PC-9 (cell line): ENCODE data around the gene PSMC2. TPM values are rescaled to one million over a fixed set of nuclear protein-coding genes. Genes with fewer than 3 reads are reported as not detected.

Source experiments
- BruUV-seq: library from RNA; stranded (reverse); fragments of 400-500 nt; replicated peaks from 2 replicates; lab custom pipeline; 2021; lab: Mats Ljungman, UMichigan
- CTCF ChIA-PET: fragments of 300-600 bp; sonication (Branson Sonifier 250); formaldehyde crosslinking; loops from one replicate; lab custom pipeline; 2022; ENCODE audit warnings: antibody characterized with exemption; lab: Charles Lee
- POLR2A ChIA-PET: fragments of 300-600 bp; sonication (Branson Sonifier 250); formaldehyde crosslinking; loops from one replicate; lab custom pipeline; 2022; ENCODE audit warnings: antibody characterized with exemption; ENCODE audit not compliant: unreplicated experiment; lab: Charles Lee
- DNase-seq, 2 experiments: peaks; one replicate each; pipeline versions ENCODE4 v3.0.0 to v3.0.0-alpha.2; 2015 to 2022; ENCODE audit warnings: mixed read lengths in 1 of 2
- H2AFZ ChIP-seq: fragments of 200-600 bp; sonication (generic); 2 replicates; pipeline ENCODE4 v1.8.1; 2017; ENCODE audit warnings: antibody characterized with exemption
- H3F3A ChIP-seq: fragments of 200-600 bp; sonication (generic); 2 replicates; pipeline ENCODE4 v1.8.1; 2017; ENCODE audit warnings: antibody characterized with exemption, mild to moderate bottlenecking, low read depth; ENCODE audit not compliant: insufficient read depth
- H3K27ac ChIP-seq: fragments of 200-600 bp; sonication (generic); 2 replicates; pipeline ENCODE4 v1.6.1; 2016; ENCODE audit warnings: mixed run types
- H3K27me3 ChIP-seq: fragments of 200-600 bp; sonication (generic); 2 replicates; pipeline ENCODE4 v1.6.1; 2016; ENCODE audit warnings: low read depth, mixed run types; ENCODE audit not compliant: insufficient read depth
- H3K36me3 ChIP-seq: fragments of 200-600 bp; sonication (generic); 2 replicates; pipeline ENCODE4 v1.6.1; 2016; ENCODE audit warnings: low read depth, mixed run types
- H3K4me1 ChIP-seq: fragments of 200-600 bp; sonication (generic); replicated peaks from 2 replicates; pipeline ENCODE4 v1.6.1; 2016; ENCODE audit warnings: mixed run types; ENCODE audit not compliant: insufficient read depth
- H3K4me2 ChIP-seq: fragments of 200-600 bp; sonication (generic); 2 replicates; pipeline ENCODE4 v1.6.1; 2017; ENCODE audit warnings: mixed run types
- H3K4me3 ChIP-seq: fragments of 200-600 bp; sonication (generic); 2 replicates; pipeline ENCODE4 v1.6.1; 2016; ENCODE audit warnings: mixed run types
- H3K79me2 ChIP-seq: fragments of 200-600 bp; sonication (generic); 2 replicates; pipeline ENCODE4 v1.6.1; 2017; ENCODE audit warnings: low read depth, mixed run types
- H3K9me2 ChIP-seq: fragments of 200-600 bp; sonication (generic); 2 replicates; pipeline ENCODE4 v1.8.1; 2017; ENCODE audit warnings: mild to moderate bottlenecking; ENCODE audit not compliant: insufficient read depth
- H3K9me3 ChIP-seq: fragments of 200-600 bp; sonication (generic); 2 replicates; pipeline ENCODE4 v1.8.1; 2016; ENCODE audit warnings: low read depth; ENCODE audit not compliant: insufficient read depth
- H4K20me1 ChIP-seq: fragments of 200-600 bp; sonication (generic); 2 replicates; pipeline ENCODE4 v1.8.1; 2017; ENCODE audit not compliant: insufficient read depth
- EZH2 ChIP-seq: fragments of 200-600 bp; sonication (generic); IDR thresholded peaks from 2 replicates; pipeline ENCODE4 v1.8.0; 2017; ENCODE audit warnings: antibody characterized with exemption, low read depth
- intact Hi-C: fragments of 100-400 bp; cut with micrococcal nuclease; formaldehyde crosslinking; loops from one replicate; pipeline ENCODE4 v1.10.0; 2022; ENCODE audit not compliant: unreplicated experiment
- total RNA-seq: library from RNA; stranded (reverse); gene quantifications from 2 replicates; pipeline ENCODE4 v1.2.3, GENCODE V29; 2021
- TF ChIP-seq, protein P1 (sequence below): fragments of 200-600 bp; sonication (generic); conservative IDR thresholded peaks from 2 replicates; pipeline ENCODE4 v1.6.1; 2017; ENCODE audit warnings: mixed run types, antibody characterized with exemption, mild to moderate bottlenecking, moderate library complexity

Gene PSMC2
- total RNA-seq, 1 experiment from 2014 or later: 196 TPM

DNA sequence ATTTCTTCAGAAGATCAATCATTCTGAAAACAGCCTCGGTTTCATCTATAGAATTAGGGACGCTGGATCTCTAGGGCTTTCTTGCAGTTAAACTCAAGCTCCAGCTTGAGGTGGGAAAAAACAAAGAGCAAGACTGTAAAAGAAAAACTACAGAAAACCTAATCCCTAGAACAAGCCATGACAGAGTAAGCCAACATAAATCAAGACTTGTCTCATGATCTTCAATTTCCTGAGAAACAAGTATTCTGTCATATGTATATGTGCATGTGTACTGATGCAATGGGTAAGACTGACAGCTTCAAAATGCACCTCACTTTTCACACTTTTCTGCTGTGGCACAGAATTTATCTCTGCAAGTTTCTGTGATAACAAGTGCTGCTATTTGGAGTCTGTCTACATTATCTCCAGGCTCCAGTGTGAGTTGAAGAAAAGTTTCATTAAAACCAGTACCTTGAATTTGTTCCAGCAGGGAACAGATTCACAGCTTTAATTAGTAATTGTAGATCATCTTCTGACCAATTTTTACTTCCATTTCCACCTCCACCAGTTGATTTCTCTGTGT lies 31.0 kb upstream of the PSMC2 start:
- Histone ChIP-seq H3K4me3 (no peak overlapping the region), H3K27me3 (no peaks in the 10 kb centered on the region), H4K20me1 (0 out of 2 replicates have a peak, but pooled peaks cover 8% of the 10 kb centered on the region), H3K27ac (no peak overlapping the region), H3K4me2 (no peak overlapping the region), H2AFZ (no peak overlapping the region), H3K36me3 (peaks cover 71% of the 10 kb centered on the region), H3K9me2 (no peaks in the 10 kb centered on the region), H3K79me2 (no peaks in the 10 kb centered on the region), H3K4me1 (no peaks in the 10 kb centered on the region), H3K9me3 (no peaks in the 10 kb centered on the region), H3F3A (peaks cover 37% of the 10 kb centered on the region)
- POLR2A ChIA-PET: interaction anchor here (0.5 kb wide), 1 partner anchor 1403 kb away, joined by 6 read pairs; no protein-coding TSS in a partner anchor
- intact Hi-C loops: no loop called here
- DNase-seq: no peak
- CTCF ChIA-PET: no interaction called here
- no TSS peak for BruUV-seq
- TF ChIP-seq EZH2: no peak
- TF ChIP-seq, protein P1, sequence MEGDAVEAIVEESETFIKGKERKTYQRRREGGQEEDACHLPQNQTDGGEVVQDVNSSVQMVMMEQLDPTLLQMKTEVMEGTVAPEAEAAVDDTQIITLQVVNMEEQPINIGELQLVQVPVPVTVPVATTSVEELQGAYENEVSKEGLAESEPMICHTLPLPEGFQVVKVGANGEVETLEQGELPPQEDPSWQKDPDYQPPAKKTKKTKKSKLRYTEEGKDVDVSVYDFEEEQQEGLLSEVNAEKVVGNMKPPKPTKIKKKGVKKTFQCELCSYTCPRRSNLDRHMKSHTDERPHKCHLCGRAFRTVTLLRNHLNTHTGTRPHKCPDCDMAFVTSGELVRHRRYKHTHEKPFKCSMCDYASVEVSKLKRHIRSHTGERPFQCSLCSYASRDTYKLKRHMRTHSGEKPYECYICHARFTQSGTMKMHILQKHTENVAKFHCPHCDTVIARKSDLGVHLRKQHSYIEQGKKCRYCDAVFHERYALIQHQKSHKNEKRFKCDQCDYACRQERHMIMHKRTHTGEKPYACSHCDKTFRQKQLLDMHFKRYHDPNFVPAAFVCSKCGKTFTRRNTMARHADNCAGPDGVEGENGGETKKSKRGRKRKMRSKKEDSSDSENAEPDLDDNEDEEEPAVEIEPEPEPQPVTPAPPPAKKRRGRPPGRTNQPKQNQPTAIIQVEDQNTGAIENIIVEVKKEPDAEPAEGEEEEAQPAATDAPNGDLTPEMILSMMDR: no peak

DNA sequence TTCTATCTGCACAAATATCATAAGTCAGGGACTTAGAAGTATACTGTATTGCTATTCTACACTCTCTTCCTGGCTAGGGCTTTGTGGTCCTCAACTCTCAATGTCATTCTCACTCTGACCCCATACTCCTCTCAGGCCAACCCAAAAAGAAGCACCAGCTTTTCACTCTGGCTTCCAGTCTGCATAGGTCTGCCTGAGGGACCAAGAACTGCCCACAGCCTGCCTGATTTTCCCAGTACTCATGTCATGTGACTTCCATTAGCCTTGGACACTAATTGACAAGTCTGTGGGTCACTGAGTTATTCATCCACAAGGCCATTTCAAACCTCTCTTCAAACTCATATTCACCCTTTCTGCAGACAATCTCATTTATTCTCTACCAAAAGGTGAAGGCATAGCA lies 30.4 kb upstream of the PSMC2 start:
- no peak overlapping the region for H3K4me3 ChIP-seq
- CTCF ChIA-PET: no interaction called here
- H3F3A ChIP-seq: peaks cover 31% of the 10 kb centered on the region
- H3K27me3 ChIP-seq: no peaks in the 10 kb centered on the region
- H4K20me1 ChIP-seq: 0 out of 2 replicates have a peak, but pooled peaks cover 2% of the 10 kb centered on the region
- H3K4me2 ChIP-seq: no peak overlapping the region
- intact Hi-C loops: no loop called here
- H3K4me1 ChIP-seq: no peaks in the 10 kb centered on the region
- no peak overlapping the region for H3K27ac ChIP-seq
- H2AFZ ChIP-seq: no peak overlapping the region
- no TSS peak for BruUV-seq
- H3K36me3 ChIP-seq: peaks cover 65% of the 10 kb centered on the region
- POLR2A ChIA-PET: interaction anchor here (0.6 kb wide), 1 partner anchor 438 kb away, joined by 6 read pairs; no protein-coding TSS in a partner anchor
- TF ChIP-seq EZH2: no peak
- TF ChIP-seq, protein P1: no peak
- no peaks in the 10 kb centered on the region for H3K79me2 ChIP-seq
- H3K9me2 ChIP-seq: no peaks in the 10 kb centered on the region
- DNase-seq: no peak
- H3K9me3 ChIP-seq: no peaks in the 10 kb centered on the region

DNA sequence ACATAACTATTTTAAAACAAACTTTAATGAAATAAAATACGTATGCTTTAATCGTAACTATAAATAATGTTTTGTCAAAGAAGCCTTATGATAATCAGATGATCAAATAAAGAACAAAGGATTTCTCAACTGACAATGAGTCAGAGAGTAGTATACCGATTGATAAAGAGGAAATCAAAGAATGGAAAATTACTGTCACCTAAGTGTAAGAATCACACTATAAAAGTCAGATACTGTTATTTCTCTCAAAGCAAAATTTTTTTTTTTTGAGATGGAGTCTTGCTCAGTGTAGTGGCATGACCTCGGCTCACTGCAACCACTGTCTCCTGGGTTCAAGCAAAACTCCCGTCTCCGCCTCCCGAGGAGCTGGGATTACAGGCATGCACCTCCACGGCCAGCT lies 21.7 kb upstream of the PSMC2 start:
- H3K27ac ChIP-seq: no peak overlapping the region
- H3K9me3 ChIP-seq: no peaks in the 10 kb centered on the region
- H3K79me2 ChIP-seq: no peaks in the 10 kb centered on the region; the same call in 1 of the 2 replicates
- POLR2A ChIA-PET: no interaction called here
- no TSS peak for BruUV-seq
- H3K4me2 ChIP-seq: no peak overlapping the region
- H3F3A ChIP-seq: peaks cover 23% of the 10 kb centered on the region
- no peak overlapping the region for H2AFZ ChIP-seq
- H3K27me3 ChIP-seq: no peaks in the 10 kb centered on the region
- TF ChIP-seq EZH2: no peak
- TF ChIP-seq, protein P1: no peak
- CTCF ChIA-PET: no interaction called here
- DNase-seq: no peak
- no peaks in the 10 kb centered on the region for H3K4me1 ChIP-seq
- peaks cover 36% of the 10 kb centered on the region for H3K36me3 ChIP-seq
- no peak overlapping the region for H3K4me3 ChIP-seq
- H3K9me2 ChIP-seq: no peaks in the 10 kb centered on the region
- H4K20me1 ChIP-seq: no peaks in the 10 kb centered on the region; the same call in 1 of the 2 replicates
- intact Hi-C loops: no loop called here
